GM12878 (cell line): ENCODE measurements around the gene KLHL7. TPM values are rescaled to one million over a fixed set of nuclear protein-coding genes. Genes with fewer than 3 reads are reported as not detected.

Experiments
- CEBPB ChIP-seq, 2 experiments: fragments of 150-350 bp in 1 of 2; IDR thresholded peaks; 2 replicates each; pipeline ENCODE4 v1.6.1; 2012 to 2014; ENCODE audit warnings: low read depth in 2 of 2, low read length in 2 of 2, borderline replicate concordance in 1 of 2, inconsistent platforms in 1 of 2
- HDGF ChIP-seq: fragments of 450-650 bp; IDR thresholded peaks from 2 replicates; pipeline ENCODE4 v1.6.1; 2016; ENCODE audit warnings: antibody characterized with exemption
- IKZF1 ChIP-seq: fragments of 450-650 bp; conservative IDR thresholded peaks from 2 replicates; pipeline ENCODE4 v1.6.1; 2017; ENCODE audit warnings: antibody characterized with exemption, mild to moderate bottlenecking
- IRF4 ChIP-seq: IDR thresholded peaks from 2 replicates; pipeline ENCODE4 v1.6.1; 2011; ENCODE audit warnings: low read depth, low read length
- MTA2 ChIP-seq: fragments of 450-650 bp; IDR thresholded peaks from 2 replicates; pipeline ENCODE4 v1.6.1; 2016; ENCODE audit warnings: low read depth, mild to moderate bottlenecking, moderate library complexity
- NFYB ChIP-seq: IDR thresholded peaks from 2 replicates; pipeline ENCODE4 v1.6.1; 2011; ENCODE audit warnings: low read depth, mild to moderate bottlenecking, low read length, improper control_type of control experiment, moderate library complexity; ENCODE audit not compliant: insufficient read depth
- PAX5 ChIP-seq: IDR thresholded peaks from 2 replicates; pipeline ENCODE4 v1.6.1; 2011; ENCODE audit warnings: low read depth, low read length, borderline replicate concordance
- POLR2AphosphoS2 ChIP-seq: IDR thresholded peaks from 2 replicates; pipeline ENCODE4 v1.6.1; 2011; ENCODE audit warnings: low read depth, mild to moderate bottlenecking, low read length, improper control_type of control experiment, moderate library complexity
- SUPT20H ChIP-seq: IDR thresholded peaks from 2 replicates; pipeline ENCODE4 v1.6.1; 2011; ENCODE audit warnings: low read depth, mild to moderate bottlenecking, low read length, moderate library complexity, borderline replicate concordance; ENCODE audit not compliant: control insufficient read depth
- YY1 ChIP-seq: IDR thresholded peaks from 2 replicates; pipeline ENCODE4 v1.6.1; 2011; ENCODE audit warnings: low read depth, mild to moderate bottlenecking, low read length
- ZNF217 ChIP-seq: fragments of 450-650 bp; IDR thresholded peaks from 2 replicates; pipeline ENCODE4 v1.6.1; 2017; ENCODE audit warnings: antibody characterized with exemption, mild to moderate bottlenecking
- ZZZ3 ChIP-seq: IDR thresholded peaks from 2 replicates; pipeline ENCODE4 v1.6.1; 2011; ENCODE audit warnings: low read depth; ENCODE audit not compliant: control insufficient read depth, insufficient read length
- polyA plus RNA-seq, 11 experiments: library from polyadenylated mRNA; depleted of rRNA in 4 of 11; unstranded in 6 of 11; stranded (reverse) in 5 of 11; fragments of >200 nt; fragmentation: Nextera tagmentation in 4 of 11; fragmentation: Illumina TruSeq in 1 of 11; extraction: Ambion mirVana in 4 of 11; extraction: Trizol in 1 of 11; gene quantifications; 1 replicate in 1 of 11; 2 replicates in 10 of 11; pipeline versions ENCODE4 v1.2.1 to v1.2.3, GENCODE V29; 2011 to 2016; ENCODE audit warnings: inconsistent platforms in 2 of 11, missing spikeins in 2 of 11, low read depth in 1 of 11
- total RNA-seq, 4 experiments: library from RNA; depleted of rRNA in 3 of 4; stranded (reverse); fragments of >200 nt in 3 of 4; fragmentation: Illumina TruSeq in 1 of 4; extraction: Trizol in 1 of 4; gene quantifications; 2 replicates each; pipeline versions ENCODE4 v1.2.1 to v1.2.3, GENCODE V29; 2013 to 2021
- TF ChIP-seq, protein P1 (sequence below): fragments of 450-650 bp; formaldehyde crosslinking; IDR thresholded peaks from 2 replicates; pipeline ENCODE4 v1.4.0; 2020; ENCODE audit warnings: mild to moderate bottlenecking, moderate library complexity
- TF ChIP-seq, protein P2 (sequence below): fragments of 450-650 bp; formaldehyde crosslinking; IDR thresholded peaks from 2 replicates; pipeline ENCODE4 v1.5.0; 2022; ENCODE audit warnings: mild to moderate bottlenecking, missing genetic modification characterization
- TF ChIP-seq, protein P3 (sequence below): fragments of 150-350 bp; IDR thresholded peaks from 2 replicates; pipeline ENCODE4 v1.6.1; 2014; ENCODE audit warnings: mild to moderate bottlenecking, low read depth, low read length
- TF ChIP-seq, protein P4 (sequence below): fragments of 450-650 bp; formaldehyde crosslinking; IDR thresholded peaks from 2 replicates; pipeline ENCODE4 v1.4.0; 2022; ENCODE audit warnings: mild to moderate bottlenecking, moderate library complexity

KLHL7 gene
- total and polyA plus RNA-seq, 10 of the 15 experiments (the other 5 are each of a cell fraction or from before 2014, with no cell fraction given): 6.4 to 38.7 (median 20.9) TPM

DNA sequence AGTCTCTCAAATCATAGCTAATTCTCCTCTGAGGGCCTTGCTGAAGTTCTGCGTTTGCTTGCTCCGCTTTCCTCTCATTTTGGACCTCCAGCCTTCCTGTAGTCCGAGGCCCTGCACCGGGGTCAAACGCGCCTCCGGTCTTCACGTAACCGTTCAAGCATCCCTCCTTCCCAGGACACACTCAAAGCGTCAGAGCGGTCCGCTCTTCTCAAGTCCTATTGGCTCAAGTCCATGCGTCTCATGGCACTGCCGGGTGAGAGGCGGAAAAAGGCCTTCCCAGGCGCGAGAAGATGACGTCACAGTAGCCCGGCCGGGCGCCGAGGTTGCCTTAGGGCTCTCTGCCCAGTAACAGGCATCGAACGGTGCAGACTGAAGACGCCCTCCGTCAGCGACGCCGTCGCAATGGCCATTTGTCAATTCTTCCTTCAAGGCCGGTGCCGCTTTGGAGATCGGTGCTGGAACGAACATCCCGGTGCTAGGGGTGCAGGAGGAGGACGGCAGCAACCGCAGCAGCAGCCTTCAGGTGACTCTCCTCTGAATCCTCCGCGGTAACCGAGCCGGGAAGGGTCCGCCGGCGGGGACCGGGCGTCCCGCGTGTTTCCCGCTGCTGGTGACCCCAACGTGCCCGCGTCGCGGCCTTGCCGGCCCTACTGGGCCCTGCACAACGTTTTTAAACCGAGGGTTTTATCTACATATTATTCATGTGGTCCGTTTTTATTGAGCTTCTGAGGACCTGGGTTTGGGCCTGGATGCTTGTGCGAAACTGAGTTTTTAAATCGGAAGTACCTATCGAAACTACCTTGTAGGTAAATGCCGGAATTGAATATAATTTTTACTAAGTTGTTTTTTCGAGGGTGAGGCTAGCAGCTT is 76.3 kb downstream of the KLHL7 start, which contains the start of gene NUP42 (continued):
- TF ChIP-seq, protein P1, sequence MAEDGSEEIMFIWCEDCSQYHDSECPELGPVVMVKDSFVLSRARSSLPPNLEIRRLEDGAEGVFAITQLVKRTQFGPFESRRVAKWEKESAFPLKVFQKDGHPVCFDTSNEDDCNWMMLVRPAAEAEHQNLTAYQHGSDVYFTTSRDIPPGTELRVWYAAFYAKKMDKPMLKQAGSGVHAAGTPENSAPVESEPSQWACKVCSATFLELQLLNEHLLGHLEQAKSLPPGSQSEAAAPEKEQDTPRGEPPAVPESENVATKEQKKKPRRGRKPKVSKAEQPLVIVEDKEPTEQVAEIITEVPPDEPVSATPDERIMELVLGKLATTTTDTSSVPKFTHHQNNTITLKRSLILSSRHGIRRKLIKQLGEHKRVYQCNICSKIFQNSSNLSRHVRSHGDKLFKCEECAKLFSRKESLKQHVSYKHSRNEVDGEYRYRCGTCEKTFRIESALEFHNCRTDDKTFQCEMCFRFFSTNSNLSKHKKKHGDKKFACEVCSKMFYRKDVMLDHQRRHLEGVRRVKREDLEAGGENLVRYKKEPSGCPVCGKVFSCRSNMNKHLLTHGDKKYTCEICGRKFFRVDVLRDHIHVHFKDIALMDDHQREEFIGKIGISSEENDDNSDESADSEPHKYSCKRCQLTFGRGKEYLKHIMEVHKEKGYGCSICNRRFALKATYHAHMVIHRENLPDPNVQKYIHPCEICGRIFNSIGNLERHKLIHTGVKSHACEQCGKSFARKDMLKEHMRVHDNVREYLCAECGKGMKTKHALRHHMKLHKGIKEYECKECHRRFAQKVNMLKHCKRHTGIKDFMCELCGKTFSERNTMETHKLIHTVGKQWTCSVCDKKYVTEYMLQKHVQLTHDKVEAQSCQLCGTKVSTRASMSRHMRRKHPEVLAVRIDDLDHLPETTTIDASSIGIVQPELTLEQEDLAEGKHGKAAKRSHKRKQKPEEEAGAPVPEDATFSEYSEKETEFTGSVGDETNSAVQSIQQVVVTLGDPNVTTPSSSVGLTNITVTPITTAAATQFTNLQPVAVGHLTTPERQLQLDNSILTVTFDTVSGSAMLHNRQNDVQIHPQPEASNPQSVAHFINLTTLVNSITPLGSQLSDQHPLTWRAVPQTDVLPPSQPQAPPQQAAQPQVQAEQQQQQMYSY (CRISPR knock-in tag): peak; percentile 47; the same call in 1 of the 2 replicates
- TF ChIP-seq SUPT20H (no peak), NFYB (peak; percentile 71; the same call in 1 of the 2 replicates), IKZF1 (peak; percentile 87), YY1 (peak; percentile 90), ZNF217 (no peak; the same call in 1 of the 2 replicates), HDGF (peak; percentile 63; the same call in 1 of the 2 replicates), IRF4 (peak; percentile 10; the same call in 1 of the 2 replicates), MTA2 (peak; percentile 57), PAX5 (peak; percentile 27; the same call in 1 of the 2 replicates), POLR2AphosphoS2 (0 out of 2 replicates have a peak, but pooled peaks have one; percentile 24), ZZZ3 (no peak), CEBPB (IDR thresholded peaks at IDR 0.05; ENCODE audit: borderline replicate concordance in 1 of 2, low read depth in 2 of 2, low read length in 2 of 2) (peak in 1 of 2 experiments; percentile 6; a peak in 1 of 4 replicates)
- TF ChIP-seq, protein P2, sequence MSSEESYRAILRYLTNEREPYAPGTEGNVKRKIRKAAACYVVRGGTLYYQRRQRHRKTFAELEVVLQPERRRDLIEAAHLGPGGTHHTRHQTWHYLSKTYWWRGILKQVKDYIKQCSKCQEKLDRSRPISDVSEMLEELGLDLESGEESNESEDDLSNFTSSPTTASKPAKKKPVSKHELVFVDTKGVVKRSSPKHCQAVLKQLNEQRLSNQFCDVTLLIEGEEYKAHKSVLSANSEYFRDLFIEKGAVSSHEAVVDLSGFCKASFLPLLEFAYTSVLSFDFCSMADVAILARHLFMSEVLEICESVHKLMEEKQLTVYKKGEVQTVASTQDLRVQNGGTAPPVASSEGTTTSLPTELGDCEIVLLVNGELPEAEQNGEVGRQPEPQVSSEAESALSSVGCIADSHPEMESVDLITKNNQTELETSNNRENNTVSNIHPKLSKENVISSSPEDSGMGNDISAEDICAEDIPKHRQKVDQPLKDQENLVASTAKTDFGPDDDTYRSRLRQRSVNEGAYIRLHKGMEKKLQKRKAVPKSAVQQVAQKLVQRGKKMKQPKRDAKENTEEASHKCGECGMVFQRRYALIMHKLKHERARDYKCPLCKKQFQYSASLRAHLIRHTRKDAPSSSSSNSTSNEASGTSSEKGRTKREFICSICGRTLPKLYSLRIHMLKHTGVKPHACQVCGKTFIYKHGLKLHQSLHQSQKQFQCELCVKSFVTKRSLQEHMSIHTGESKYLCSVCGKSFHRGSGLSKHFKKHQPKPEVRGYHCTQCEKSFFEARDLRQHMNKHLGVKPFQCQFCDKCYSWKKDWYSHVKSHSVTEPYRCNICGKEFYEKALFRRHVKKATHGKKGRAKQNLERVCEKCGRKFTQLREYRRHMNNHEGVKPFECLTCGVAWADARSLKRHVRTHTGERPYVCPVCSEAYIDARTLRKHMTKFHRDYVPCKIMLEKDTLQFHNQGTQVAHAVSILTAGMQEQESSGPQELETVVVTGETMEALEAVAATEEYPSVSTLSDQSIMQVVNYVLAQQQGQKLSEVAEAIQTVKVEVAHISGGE (CRISPR knock-in tag): no peak; the same call in 1 of the 2 replicates
- TF ChIP-seq, protein P3, sequence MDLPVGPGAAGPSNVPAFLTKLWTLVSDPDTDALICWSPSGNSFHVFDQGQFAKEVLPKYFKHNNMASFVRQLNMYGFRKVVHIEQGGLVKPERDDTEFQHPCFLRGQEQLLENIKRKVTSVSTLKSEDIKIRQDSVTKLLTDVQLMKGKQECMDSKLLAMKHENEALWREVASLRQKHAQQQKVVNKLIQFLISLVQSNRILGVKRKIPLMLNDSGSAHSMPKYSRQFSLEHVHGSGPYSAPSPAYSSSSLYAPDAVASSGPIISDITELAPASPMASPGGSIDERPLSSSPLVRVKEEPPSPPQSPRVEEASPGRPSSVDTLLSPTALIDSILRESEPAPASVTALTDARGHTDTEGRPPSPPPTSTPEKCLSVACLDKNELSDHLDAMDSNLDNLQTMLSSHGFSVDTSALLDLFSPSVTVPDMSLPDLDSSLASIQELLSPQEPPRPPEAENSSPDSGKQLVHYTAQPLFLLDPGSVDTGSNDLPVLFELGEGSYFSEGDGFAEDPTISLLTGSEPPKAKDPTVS: no peak
- TF ChIP-seq, protein P4, sequence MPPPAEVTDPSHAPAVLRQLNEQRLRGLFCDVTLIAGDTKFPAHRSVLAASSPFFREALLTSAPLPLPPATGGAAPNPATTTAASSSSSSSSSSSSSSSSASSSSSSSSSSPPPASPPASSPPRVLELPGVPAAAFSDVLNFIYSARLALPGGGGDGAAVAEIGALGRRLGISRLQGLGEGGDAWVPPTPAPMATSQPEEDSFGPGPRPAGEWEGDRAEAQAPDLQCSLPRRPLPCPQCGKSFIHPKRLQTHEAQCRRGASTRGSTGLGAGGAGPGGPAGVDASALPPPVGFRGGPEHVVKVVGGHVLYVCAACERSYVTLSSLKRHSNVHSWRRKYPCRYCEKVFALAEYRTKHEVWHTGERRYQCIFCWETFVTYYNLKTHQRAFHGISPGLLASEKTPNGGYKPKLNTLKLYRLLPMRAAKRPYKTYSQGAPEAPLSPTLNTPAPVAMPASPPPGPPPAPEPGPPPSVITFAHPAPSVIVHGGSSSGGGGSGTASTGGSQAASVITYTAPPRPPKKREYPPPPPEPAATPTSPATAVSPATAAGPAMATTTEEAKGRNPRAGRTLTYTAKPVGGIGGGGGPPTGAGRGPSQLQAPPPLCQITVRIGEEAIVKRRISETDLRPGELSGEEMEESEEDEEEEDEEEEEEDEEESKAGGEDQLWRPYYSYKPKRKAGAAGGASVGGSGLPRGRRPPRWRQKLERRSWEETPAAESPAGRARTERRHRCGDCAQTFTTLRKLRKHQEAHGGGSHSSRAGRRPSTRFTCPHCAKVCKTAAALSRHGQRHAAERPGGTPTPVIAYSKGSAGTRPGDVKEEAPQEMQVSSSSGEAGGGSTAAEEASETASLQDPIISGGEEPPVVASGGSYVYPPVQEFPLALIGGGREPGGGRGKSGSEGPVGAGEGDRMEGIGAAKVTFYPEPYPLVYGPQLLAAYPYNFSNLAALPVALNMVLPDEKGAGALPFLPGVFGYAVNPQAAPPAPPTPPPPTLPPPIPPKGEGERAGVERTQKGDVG (CRISPR knock-in tag): no peak
